H4 (cell line): ENCODE measurements around the gene YKT6. TPM values are rescaled to one million over a fixed set of nuclear protein-coding genes. Genes with fewer than 3 reads are reported as not detected.

Experiments
- DNase-seq: peaks from one replicate; pipeline ENCODE4 v3.0.0-alpha.2; 2015; ENCODE audit warnings: low spot score
- total RNA-seq: library from RNA; depleted of rRNA; stranded (reverse); fragments of >200 nt; shearing (Covaris generic); gene quantifications from 2 replicates; pipeline ENCODE4 v1.2.3, GENCODE V29; 2014; rRNA removed

The YKT6 gene
- total RNA-seq, 1 experiment from 2014 or later = 136 TPM

GRCh38 chr7:44258865-44259546, 58.2 kb downstream of the YKT6 start:
- no peak for DNase-seq

GRCh38 chr7:44259547-44260457, 59.0 kb downstream of the YKT6 start:
- peak; percentile 52 for DNase-seq

- DNase-seq = no peak
Measured at GRCh38 chr7:44261240-44261639, 60.5 kb downstream of the YKT6 start.

- no peak for DNase-seq
Measured at GRCh38 chr7:44262031-44262430, 61.3 kb downstream of the YKT6 start.

- DNase-seq = no peak
Measured at GRCh38 chr7:44263326-44264082, 62.7 kb downstream of the YKT6 start.

Other genes with a start within 250 kb of the YKT6 start
- gene SPDYE1, start 203.1 kb upstream of the YKT6 start, total RNA-seq = not detected in 2 replicates
- gene DBNL, start 156.3 kb upstream of the YKT6 start, total RNA-seq = 183 and 196 TPM in 2 replicates
- gene PGAM2, start 135.4 kb upstream of the YKT6 start, total RNA-seq = not detected in 2 replicates
- gene POLM, start 118.4 kb upstream of the YKT6 start, total RNA-seq = 7.4 and 7.7 TPM in 2 replicates
- 0.06 TPM in 1 of 2 replicates, not detected in the other for gene AEBP1, start 96.6 kb upstream of the YKT6 start, total RNA-seq
- 185 and 198 TPM in 2 replicates for gene POLD2, start 77.4 kb upstream of the YKT6 start, total RNA-seq
- gene MYL7, start 59.6 kb upstream of the YKT6 start, total RNA-seq = not detected in 2 replicates
- gene GCK, start 11.5 kb upstream of the YKT6 start, total RNA-seq = not detected in 2 replicates
- 0.06 TPM in 1 of 2 replicates, not detected in the other for gene CAMK2B, start 124.6 kb downstream of the YKT6 start, total RNA-seq